ENCODE results near the gene PTPRD. TPM values are rescaled to one million over a fixed set of nuclear protein-coding genes. Genes with fewer than 3 reads are reported as not detected.
A peak's percentile ranks its signal among the peaks of the same experiment; 100 is the strongest.

The PTPRD gene
- total RNA-seq, 2 donors from 2014 or later, result 97.4 to 101 TPM

DNA sequence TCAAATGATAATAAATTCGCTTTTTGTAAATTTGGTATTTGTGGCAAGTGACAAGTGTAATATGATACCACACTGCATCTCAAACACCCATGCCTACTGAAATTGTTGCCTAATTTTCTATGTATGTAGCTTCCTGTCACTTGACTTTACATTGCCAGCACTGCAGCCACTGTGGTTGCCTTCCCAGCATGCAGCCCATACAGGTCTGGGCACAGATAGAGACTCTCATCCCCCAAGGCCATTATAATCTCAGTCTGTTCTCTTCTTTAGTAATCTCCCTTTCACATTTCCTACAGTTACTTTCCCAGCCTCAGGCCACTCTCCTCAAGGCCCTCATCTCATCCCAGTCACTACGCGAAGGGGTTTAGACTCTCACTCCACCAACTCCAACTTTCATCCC, 1200.6 kb downstream of the PTPRD start:
- Mint-ChIP-seq H3K27me3 (ENCODE audit: insufficient read depth) (no peaks in the 10 kb centered on the region), H3K36me3 (ENCODE audit: low read depth) (no peaks in the 10 kb centered on the region), H3K27ac (peak overlapping the region; percentile 22), H3K4me1 (peaks cover 27% of the 10 kb centered on the region), H3K9me3 (no peaks in the 10 kb centered on the region), H3K4me3 (no peak overlapping the region)
- Histone ChIP-seq H3K36me3 (ENCODE audit: control insufficient read depth, insufficient read depth, low read length) (no peaks in the 10 kb centered on the region), H3K4me1 (ENCODE audit: control insufficient read depth, insufficient read depth, low read length) (peaks cover 3% of the 10 kb centered on the region), H3K4me3 (ENCODE audit: low read length) (no peak overlapping the region), H3K9me3 (ENCODE audit: control insufficient read depth, low read length) (peaks cover 11% of the 10 kb centered on the region), H3K9ac (ENCODE audit: extremely low read depth, low read length, poor library complexity, severe bottlenecking) (no peak overlapping the region), H3K27ac (ENCODE audit: low read depth, low read length) (no peak overlapping the region), H3K27me3 (ENCODE audit: control insufficient read depth, insufficient read depth, low read length, poor library complexity, severe bottlenecking) (no peaks in the 10 kb centered on the region)
- TF ChIP-seq, protein P1, sequence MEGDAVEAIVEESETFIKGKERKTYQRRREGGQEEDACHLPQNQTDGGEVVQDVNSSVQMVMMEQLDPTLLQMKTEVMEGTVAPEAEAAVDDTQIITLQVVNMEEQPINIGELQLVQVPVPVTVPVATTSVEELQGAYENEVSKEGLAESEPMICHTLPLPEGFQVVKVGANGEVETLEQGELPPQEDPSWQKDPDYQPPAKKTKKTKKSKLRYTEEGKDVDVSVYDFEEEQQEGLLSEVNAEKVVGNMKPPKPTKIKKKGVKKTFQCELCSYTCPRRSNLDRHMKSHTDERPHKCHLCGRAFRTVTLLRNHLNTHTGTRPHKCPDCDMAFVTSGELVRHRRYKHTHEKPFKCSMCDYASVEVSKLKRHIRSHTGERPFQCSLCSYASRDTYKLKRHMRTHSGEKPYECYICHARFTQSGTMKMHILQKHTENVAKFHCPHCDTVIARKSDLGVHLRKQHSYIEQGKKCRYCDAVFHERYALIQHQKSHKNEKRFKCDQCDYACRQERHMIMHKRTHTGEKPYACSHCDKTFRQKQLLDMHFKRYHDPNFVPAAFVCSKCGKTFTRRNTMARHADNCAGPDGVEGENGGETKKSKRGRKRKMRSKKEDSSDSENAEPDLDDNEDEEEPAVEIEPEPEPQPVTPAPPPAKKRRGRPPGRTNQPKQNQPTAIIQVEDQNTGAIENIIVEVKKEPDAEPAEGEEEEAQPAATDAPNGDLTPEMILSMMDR (conservative IDR thresholded peaks at IDR 0.05), result no peak
- no peak for DNase-seq
- WGBS, 2 experiments (ENCODE audit: insufficient coverage in 1 of 2, insufficient read length in 1 of 2), result 89% methylated on average over 3 of the region's 3 CpGs; no CpG with 5 or more reads in 1 of the 2 experiments

DNA sequence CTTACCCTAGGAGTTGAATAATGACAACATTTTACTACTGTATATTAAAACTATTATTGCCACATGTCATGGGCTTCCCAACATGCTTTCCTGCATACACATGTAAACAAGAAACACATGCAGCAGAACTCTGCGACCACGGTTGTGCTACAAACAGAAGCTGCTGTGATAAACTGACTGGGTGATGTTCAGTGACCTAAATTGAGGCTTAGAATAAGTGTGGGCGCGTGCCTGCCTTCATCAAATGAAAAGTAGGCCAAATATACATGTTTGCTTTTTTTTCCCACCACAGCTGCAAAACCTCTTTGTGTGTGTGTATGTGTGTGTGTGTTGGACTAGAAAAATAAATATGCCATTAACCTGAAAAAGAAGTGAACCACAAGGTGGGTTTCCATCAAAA, 1202.1 kb downstream of the PTPRD start:
- Mint-ChIP-seq H3K27me3 (ENCODE audit: insufficient read depth) (no peaks in the 10 kb centered on the region), H3K4me3 (no peak overlapping the region), H3K9me3 (peaks cover 3% of the 10 kb centered on the region), H3K27ac (no peak overlapping the region), H3K4me1 (peaks cover 36% of the 10 kb centered on the region), H3K36me3 (ENCODE audit: low read depth) (peaks cover 2% of the 10 kb centered on the region)
- Histone ChIP-seq H3K4me3 (ENCODE audit: low read length) (no peak overlapping the region), H3K27me3 (ENCODE audit: control insufficient read depth, insufficient read depth, low read length, poor library complexity, severe bottlenecking) (no peaks in the 10 kb centered on the region), H3K4me1 (ENCODE audit: control insufficient read depth, insufficient read depth, low read length) (peaks cover 4% of the 10 kb centered on the region), H3K9me3 (ENCODE audit: control insufficient read depth, low read length) (peaks cover 16% of the 10 kb centered on the region), H3K27ac (ENCODE audit: low read depth, low read length) (no peak overlapping the region), H3K36me3 (ENCODE audit: control insufficient read depth, insufficient read depth, low read length) (no peaks in the 10 kb centered on the region), H3K9ac (ENCODE audit: extremely low read depth, low read length, poor library complexity, severe bottlenecking) (no peak overlapping the region)
- TF ChIP-seq, protein P1 (conservative IDR thresholded peaks at IDR 0.05), result no peak
- WGBS, 2 experiments (ENCODE audit: insufficient coverage in 1 of 2, insufficient read length in 1 of 2), result 92 to 100% methylated on average over 1 to 4 of the region's 4 CpGs
- DNase-seq, result no peak

DNA sequence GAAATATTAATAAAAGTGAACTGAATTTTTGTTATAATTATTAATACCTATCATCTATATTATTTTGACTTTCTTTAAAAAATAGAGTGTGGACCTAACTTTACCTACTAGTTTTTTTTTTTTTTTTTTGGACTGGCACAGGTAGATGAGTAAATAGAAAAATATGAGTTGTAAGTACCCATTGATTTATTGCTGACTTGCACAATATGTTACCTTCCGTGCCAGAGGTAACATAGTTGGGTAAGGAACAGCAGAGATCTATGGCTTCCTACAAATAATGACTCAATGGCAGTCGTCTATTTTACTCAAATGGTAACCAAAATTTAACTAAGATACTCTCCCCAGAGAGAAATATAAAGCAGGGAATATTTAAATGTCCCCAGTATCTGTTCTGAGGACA, 1212.8 kb downstream of the PTPRD start:
- Mint-ChIP-seq H3K27ac (no peak overlapping the region), H3K9me3 (peaks cover 3% of the 10 kb centered on the region), H3K36me3 (ENCODE audit: low read depth) (no peaks in the 10 kb centered on the region), H3K27me3 (ENCODE audit: insufficient read depth) (no peaks in the 10 kb centered on the region), H3K4me3 (no peak overlapping the region), H3K4me1 (peaks cover 8% of the 10 kb centered on the region)
- no peaks in the 10 kb centered on the region for H3K27me3 ChIP-seq (ENCODE audit: control insufficient read depth, insufficient read depth, low read length, poor library complexity, severe bottlenecking)
- TF ChIP-seq, protein P1 (conservative IDR thresholded peaks at IDR 0.05), result no peak
- H3K36me3 ChIP-seq (ENCODE audit: control insufficient read depth, insufficient read depth, low read length), result no peaks in the 10 kb centered on the region
- no peak overlapping the region for H3K27ac ChIP-seq (ENCODE audit: low read depth, low read length)
- H3K4me3 ChIP-seq (ENCODE audit: low read length), result no peak overlapping the region
- WGBS, 2 experiments (ENCODE audit: insufficient coverage in 1 of 2, insufficient read length in 1 of 2), result 93% methylated on average over 2 of the region's 2 CpGs; no CpG with 5 or more reads in 1 of the 2 experiments
- H3K9me3 ChIP-seq (ENCODE audit: control insufficient read depth, low read length), result peaks cover 7% of the 10 kb centered on the region
- DNase-seq, result no peak
- H3K9ac ChIP-seq (ENCODE audit: extremely low read depth, low read length, poor library complexity, severe bottlenecking), result no peak overlapping the region
- H3K4me1 ChIP-seq (ENCODE audit: control insufficient read depth, insufficient read depth, low read length), result no peaks in the 10 kb centered on the region

All from endodermal cell (in vitro differentiated cells).